ENCODE measurements around the gene CCDC107.

GRCh38 chr9:35629597-35629996, 28.5 kb upstream of the CCDC107 start:
- no peak for TF ChIP-seq CTCF (IDR thresholded peaks at IDR 0.05)
- TF ChIP-seq POLR2AphosphoS5 (IDR thresholded peaks at IDR 0.05; ENCODE audit: insufficient read depth in 1 of 2, low read depth in 1 of 2): no peak
